ENCODE data around the gene BCCIP.

- no peak for TF ChIP-seq CTCF (IDR thresholded peaks at IDR 0.05; ENCODE audit: insufficient read depth, low read depth, low read length)
- no peak for TF ChIP-seq EZH2 (IDR thresholded peaks at IDR 0.05; ENCODE audit: insufficient read depth, low read length)
Observed at GRCh38 chr10:125779403-125780327, 43.7 kb upstream of the BCCIP start.

Measured in astrocyte (in vitro differentiated cells and primary cell).